Activated T-helper 1 cell treated with anti-CD3 and anti-CD28 coated beads, Interleukin-12 subunit alpha, Interleukin-12 subunit beta, Interleukin-2, Interleukin-4 antibody, amounts not matched to agents 30 ng/mL and 10 ng/mL and 1 ng/mL, durations not matched to agents 14 hours and 24 hours and 36 hours (primary cell): ENCODE measurements around the gene OR52B6. TPM values are rescaled to one million over a fixed set of nuclear protein-coding genes. Genes with fewer than 3 reads are reported as not detected.

Source experiments
- DNase-seq: peaks from one replicate; pipeline ENCODE4 v3.0.0; 2021; ENCODE audit warnings: low spot score
- H3K27ac Mint-ChIP-seq: one replicate; pipeline ENCODE4 v1.8.0; 2021; ENCODE audit warnings: mild to moderate bottlenecking, mixed read lengths
- H3K27me3 Mint-ChIP-seq: one replicate; pipeline ENCODE4 v1.8.0; 2022; ENCODE audit warnings: mild to moderate bottlenecking, moderate library complexity, mixed read lengths; ENCODE audit not compliant: insufficient read depth
- H3K36me3 Mint-ChIP-seq: one replicate; pipeline ENCODE4 v1.8.0; 2021; ENCODE audit warnings: low read depth, mixed read lengths
- H3K4me1 Mint-ChIP-seq: one replicate; pipeline ENCODE4 v1.8.0; 2021; ENCODE audit warnings: low read depth, mixed read lengths
- H3K4me3 Mint-ChIP-seq: one replicate; pipeline ENCODE4 v1.8.0; 2021; ENCODE audit warnings: mild to moderate bottlenecking, moderate library complexity, mixed read lengths
- H3K9me3 Mint-ChIP-seq: one replicate; pipeline ENCODE4 v1.8.0; 2021; ENCODE audit warnings: mixed read lengths
- intact Hi-C: fragments of 100-400 bp; cut with micrococcal nuclease; formaldehyde crosslinking; loops from one replicate; pipeline ENCODE4 v1.15.1; 2024
- total RNA-seq: library from RNA; stranded (reverse); gene quantifications from 2 replicates; pipeline ENCODE4 v1.2.3, GENCODE V29; 2022

Gene OR52B6
- not detected in 2 replicates for total RNA-seq

GRCh38 chr11:5580577-5580976 lies at the start of gene OR52B6:
OR52B6 (plus strand) TSS chr11:5580877; CDS start chr11:5580877, 0 bp downstream.
- intact Hi-C loops: no loop called here
- no peak for DNase-seq
- Mint-ChIP-seq H3K4me1 (no peaks in the 10 kb centered on the region), H3K27me3 (no peaks in the 10 kb centered on the region), H3K9me3 (no peaks in the 10 kb centered on the region), H3K27ac (no peak within 1 kb of the TSS), H3K36me3 (no peaks in the 10 kb centered on the region), H3K4me3 (no peak within 1 kb of the TSS)

- H3K36me3 Mint-ChIP-seq: no peaks in the 10 kb centered on the region
- peaks cover 7% of the 10 kb centered on the region for H3K27me3 Mint-ChIP-seq
- H3K9me3 Mint-ChIP-seq: no peaks in the 10 kb centered on the region
- no peaks in the 10 kb centered on the region for H3K4me1 Mint-ChIP-seq
- H3K4me3 Mint-ChIP-seq: no peak overlapping the region
- DNase-seq: no peak
- intact Hi-C loops: no loop called here
- no peak overlapping the region for H3K27ac Mint-ChIP-seq
These were observed 49.4 kb upstream of the OR52B6 start for GRCh38 chr11:5531053-5531831.

- H3K36me3 Mint-ChIP-seq: no peaks in the 10 kb centered on the region
- no peak overlapping the region for H3K4me3 Mint-ChIP-seq
- DNase-seq: no peak
- H3K27me3 Mint-ChIP-seq: peaks cover 6% of the 10 kb centered on the region
- H3K4me1 Mint-ChIP-seq: no peaks in the 10 kb centered on the region
- H3K27ac Mint-ChIP-seq: no peak overlapping the region
- intact Hi-C loops: no loop called here
- no peaks in the 10 kb centered on the region for H3K9me3 Mint-ChIP-seq
These were observed 46.6 kb upstream of the OR52B6 start for GRCh38 chr11:5534046-5534445.

- H3K4me1 Mint-ChIP-seq: no peaks in the 10 kb centered on the region
- no peaks in the 10 kb centered on the region for H3K36me3 Mint-ChIP-seq
- H3K4me3 Mint-ChIP-seq: no peak overlapping the region
- no peak overlapping the region for H3K27ac Mint-ChIP-seq
- H3K9me3 Mint-ChIP-seq: no peaks in the 10 kb centered on the region
- intact Hi-C loops: no loop called here
- H3K27me3 Mint-ChIP-seq: peaks cover 13% of the 10 kb centered on the region
- DNase-seq: no peak
These were observed 44.2 kb upstream of the OR52B6 start for GRCh38 chr11:5536482-5536881.

GRCh38 chr11:5541427-5541826 lies 39.2 kb upstream of the OR52B6 start:
- intact Hi-C loops: no loop called here
- no peaks in the 10 kb centered on the region for H3K4me1 Mint-ChIP-seq
- no peaks in the 10 kb centered on the region for H3K9me3 Mint-ChIP-seq
- H3K4me3 Mint-ChIP-seq: no peak overlapping the region
- H3K27ac Mint-ChIP-seq: no peak overlapping the region
- H3K27me3 Mint-ChIP-seq: peaks cover 9% of the 10 kb centered on the region
- no peak for DNase-seq
- no peaks in the 10 kb centered on the region for H3K36me3 Mint-ChIP-seq

- Mint-ChIP-seq H3K4me1 (no peaks in the 10 kb centered on the region), H3K36me3 (no peaks in the 10 kb centered on the region), H3K4me3 (no peak overlapping the region), H3K27ac (no peak overlapping the region), H3K9me3 (no peaks in the 10 kb centered on the region), H3K27me3 (no peaks in the 10 kb centered on the region)
- intact Hi-C loops: no loop called here
- no peak for DNase-seq
These were observed 34.2 kb upstream of the OR52B6 start for GRCh38 chr11:5546457-5546856.

GRCh38 chr11:5547982-5548381 lies 32.7 kb upstream of the OR52B6 start:
- no peak overlapping the region for H3K27ac Mint-ChIP-seq
- intact Hi-C loops: no loop called here
- no peak overlapping the region for H3K4me3 Mint-ChIP-seq
- H3K4me1 Mint-ChIP-seq: no peaks in the 10 kb centered on the region
- no peak for DNase-seq
- H3K9me3 Mint-ChIP-seq: no peaks in the 10 kb centered on the region
- H3K27me3 Mint-ChIP-seq: peaks cover under 1% of the 10 kb centered on the region
- H3K36me3 Mint-ChIP-seq: no peaks in the 10 kb centered on the region

- peaks cover 2% of the 10 kb centered on the region for H3K27me3 Mint-ChIP-seq
- intact Hi-C loops: no loop called here
- H3K4me1 Mint-ChIP-seq: no peaks in the 10 kb centered on the region
- no peak within 1 kb of the TSS for H3K27ac Mint-ChIP-seq
- no peaks in the 10 kb centered on the region for H3K9me3 Mint-ChIP-seq
- no peak for DNase-seq
- H3K36me3 Mint-ChIP-seq: no peaks in the 10 kb centered on the region
- no peak within 1 kb of the TSS for H3K4me3 Mint-ChIP-seq
These were observed 32.2 kb upstream of the OR52B6 start, which contains the start of gene OR52H1 for GRCh38 chr11:5548440-5548839. OR52H1 (minus strand) TSS chr11:5548540; CDS start chr11:5545505, 3,035 bp downstream.

- peaks cover 2% of the 10 kb centered on the region for H3K27me3 Mint-ChIP-seq
These were observed 30.1 kb upstream of the OR52B6 start for GRCh38 chr11:5550440-5551095.

GRCh38 chr11:5553343-5553742 lies 27.3 kb upstream of the OR52B6 start:
- intact Hi-C loops: no loop called here
- no peak overlapping the region for H3K27ac Mint-ChIP-seq
- no peak for DNase-seq
- H3K4me1 Mint-ChIP-seq: no peaks in the 10 kb centered on the region
- no peaks in the 10 kb centered on the region for H3K36me3 Mint-ChIP-seq
- no peak overlapping the region for H3K4me3 Mint-ChIP-seq
- H3K9me3 Mint-ChIP-seq: no peaks in the 10 kb centered on the region
- peaks cover 10% of the 10 kb centered on the region for H3K27me3 Mint-ChIP-seq

More at GRCh38 chr11:5550440-5551095, 30.1 kb upstream of the OR52B6 start:
- Mint-ChIP-seq H3K36me3 (no peaks in the 10 kb centered on the region), H3K4me3 (no peak overlapping the region), H3K9me3 (no peaks in the 10 kb centered on the region), H3K27ac (no peak overlapping the region), H3K4me1 (no peaks in the 10 kb centered on the region)
- intact Hi-C loops: no loop called here
- DNase-seq: no peak

GRCh38 chr11:5556596-5557188 lies 24.0 kb upstream of the OR52B6 start:
- intact Hi-C loops: no loop called here
- Mint-ChIP-seq H3K9me3 (no peaks in the 10 kb centered on the region), H3K4me1 (no peaks in the 10 kb centered on the region), H3K27ac (no peak overlapping the region), H3K27me3 (peaks cover 10% of the 10 kb centered on the region), H3K4me3 (no peak overlapping the region), H3K36me3 (no peaks in the 10 kb centered on the region)
- no peak for DNase-seq

- peaks cover 10% of the 10 kb centered on the region for H3K27me3 Mint-ChIP-seq
- no peaks in the 10 kb centered on the region for H3K9me3 Mint-ChIP-seq
- DNase-seq: no peak
These were observed 22.9 kb upstream of the OR52B6 start for GRCh38 chr11:5557751-5558150.

More at GRCh38 chr11:5557751-5558150, 22.9 kb upstream of the OR52B6 start:
- Mint-ChIP-seq H3K27ac (no peak overlapping the region), H3K4me3 (no peak overlapping the region), H3K36me3 (no peaks in the 10 kb centered on the region), H3K4me1 (no peaks in the 10 kb centered on the region)
- intact Hi-C loops: no loop called here
